ENCODE data around the gene ANO4. TPM values are rescaled to one million over a fixed set of nuclear protein-coding genes. Genes with fewer than 3 reads are reported as not detected.

Gene ANO4
- total and polyA plus RNA-seq, 9 donors = 1.8 to 13.1 (median 5.6) TPM

DNA sequence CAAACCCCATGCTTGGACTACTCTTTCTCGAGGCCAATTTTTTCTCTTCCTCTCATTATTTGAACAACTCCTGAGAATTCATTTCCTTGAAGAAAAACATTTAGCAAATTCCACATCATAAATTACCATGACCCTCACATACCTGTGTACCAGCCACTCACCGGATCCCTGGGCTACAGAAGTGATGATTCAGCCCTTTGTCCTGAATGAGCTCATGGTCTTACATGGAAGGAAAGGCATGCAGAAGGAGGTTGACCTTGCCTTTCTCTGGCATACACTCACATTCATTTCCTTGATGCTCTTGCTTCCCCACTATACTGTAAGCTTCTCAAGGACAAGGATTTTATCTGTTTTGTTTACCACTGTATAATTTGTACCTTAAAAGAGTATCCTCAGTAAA lies 224.0 kb downstream of the ANO4 start:
- TF ChIP-seq POLR2A (IDR thresholded peaks at IDR 0.05) = no peak
- no peak for TF ChIP-seq EP300 (IDR thresholded peaks at IDR 0.05)
- TF ChIP-seq, protein P1, sequence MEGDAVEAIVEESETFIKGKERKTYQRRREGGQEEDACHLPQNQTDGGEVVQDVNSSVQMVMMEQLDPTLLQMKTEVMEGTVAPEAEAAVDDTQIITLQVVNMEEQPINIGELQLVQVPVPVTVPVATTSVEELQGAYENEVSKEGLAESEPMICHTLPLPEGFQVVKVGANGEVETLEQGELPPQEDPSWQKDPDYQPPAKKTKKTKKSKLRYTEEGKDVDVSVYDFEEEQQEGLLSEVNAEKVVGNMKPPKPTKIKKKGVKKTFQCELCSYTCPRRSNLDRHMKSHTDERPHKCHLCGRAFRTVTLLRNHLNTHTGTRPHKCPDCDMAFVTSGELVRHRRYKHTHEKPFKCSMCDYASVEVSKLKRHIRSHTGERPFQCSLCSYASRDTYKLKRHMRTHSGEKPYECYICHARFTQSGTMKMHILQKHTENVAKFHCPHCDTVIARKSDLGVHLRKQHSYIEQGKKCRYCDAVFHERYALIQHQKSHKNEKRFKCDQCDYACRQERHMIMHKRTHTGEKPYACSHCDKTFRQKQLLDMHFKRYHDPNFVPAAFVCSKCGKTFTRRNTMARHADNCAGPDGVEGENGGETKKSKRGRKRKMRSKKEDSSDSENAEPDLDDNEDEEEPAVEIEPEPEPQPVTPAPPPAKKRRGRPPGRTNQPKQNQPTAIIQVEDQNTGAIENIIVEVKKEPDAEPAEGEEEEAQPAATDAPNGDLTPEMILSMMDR (IDR thresholded peaks at IDR 0.05) = no peak
- H3K27ac ChIP-seq = no peak overlapping the region
- H3K27me3 ChIP-seq = no peaks in the 10 kb centered on the region
- intact Hi-C loops (cut with DNase I) = no loop called here
- no peak for DNase-seq
- no peaks in the 10 kb centered on the region for H3K4me1 ChIP-seq (ENCODE audit: insufficient read depth)
- no peaks in the 10 kb centered on the region for H3K36me3 ChIP-seq
- no peaks in the 10 kb centered on the region for H3K9me3 ChIP-seq
- H3K4me3 ChIP-seq = no peak overlapping the region
- 31 to 41% (median 35%) methylated on average over 2 of the region's 2 CpGs for WGBS, 3 donors

DNA sequence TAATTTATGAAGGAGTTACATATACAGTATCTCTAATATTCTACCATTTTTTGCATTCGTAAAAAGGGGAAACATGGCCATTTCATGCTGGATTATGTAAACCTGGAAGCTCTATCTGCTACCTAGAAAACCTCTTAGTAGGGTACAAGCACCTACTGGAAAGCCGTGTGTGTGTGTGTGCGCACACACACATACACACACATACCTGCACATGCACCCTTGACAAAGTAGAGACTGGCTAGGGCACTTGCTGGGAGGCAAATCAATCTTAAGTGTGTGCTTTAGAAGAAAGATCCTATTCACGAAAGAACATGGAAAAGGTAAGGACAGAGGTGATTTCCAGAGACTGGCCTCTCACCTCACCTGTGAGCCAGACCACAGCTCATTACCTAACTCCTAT lies 224.6 kb downstream of the ANO4 start:
- Histone ChIP-seq H3K27me3 (no peaks in the 10 kb centered on the region), H3K9me3 (no peaks in the 10 kb centered on the region), H3K36me3 (no peaks in the 10 kb centered on the region), H3K4me3 (no peak overlapping the region), H3K4me1 (ENCODE audit: insufficient read depth) (no peaks in the 10 kb centered on the region), H3K27ac (no peak overlapping the region)
- TF ChIP-seq, protein P1 (IDR thresholded peaks at IDR 0.05) = no peak
- no peak for TF ChIP-seq POLR2A (IDR thresholded peaks at IDR 0.05)
- TF ChIP-seq EP300 (IDR thresholded peaks at IDR 0.05) = no peak
- WGBS, 3 donors = 91 to 95% (median 94%) methylated on average over 4 of the region's 4 CpGs
- intact Hi-C loops (cut with DNase I) = no loop called here
- no peak for DNase-seq

DNA sequence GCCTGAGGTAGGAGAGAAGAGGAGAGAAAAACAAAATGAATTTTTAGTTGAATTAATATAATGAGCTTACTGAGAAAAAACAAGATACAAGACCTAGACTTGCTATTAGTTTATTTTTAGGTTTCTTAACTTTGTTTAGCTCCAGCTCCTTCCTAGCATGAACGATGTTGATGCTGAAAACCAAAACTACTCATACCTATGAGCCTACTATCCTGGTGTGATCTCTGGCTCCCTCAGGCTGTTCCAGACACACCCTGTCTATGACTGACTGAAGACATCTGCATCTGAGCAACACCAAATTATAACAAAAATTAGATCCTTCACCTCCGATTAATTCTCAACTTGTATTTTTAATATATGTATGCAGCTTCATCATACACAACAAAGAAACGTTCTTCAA lies 225.1 kb downstream of the ANO4 start:
- no peaks in the 10 kb centered on the region for H3K27me3 ChIP-seq
- H3K4me3 ChIP-seq = no peak overlapping the region
- intact Hi-C loops (cut with DNase I) = no loop called here
- no peaks in the 10 kb centered on the region for H3K36me3 ChIP-seq
- DNase-seq = no peak
- no peak overlapping the region for H3K27ac ChIP-seq
- no peaks in the 10 kb centered on the region for H3K9me3 ChIP-seq
- no peaks in the 10 kb centered on the region for H3K4me1 ChIP-seq (ENCODE audit: insufficient read depth)
- WGBS, 3 donors = 76 to 88% (median 81%) methylated on average over 3 of the region's 3 CpGs
- no peak for TF ChIP-seq POLR2A (IDR thresholded peaks at IDR 0.05)
- no peak for TF ChIP-seq EP300 (IDR thresholded peaks at IDR 0.05)
- TF ChIP-seq, protein P1 (IDR thresholded peaks at IDR 0.05) = no peak

DNA sequence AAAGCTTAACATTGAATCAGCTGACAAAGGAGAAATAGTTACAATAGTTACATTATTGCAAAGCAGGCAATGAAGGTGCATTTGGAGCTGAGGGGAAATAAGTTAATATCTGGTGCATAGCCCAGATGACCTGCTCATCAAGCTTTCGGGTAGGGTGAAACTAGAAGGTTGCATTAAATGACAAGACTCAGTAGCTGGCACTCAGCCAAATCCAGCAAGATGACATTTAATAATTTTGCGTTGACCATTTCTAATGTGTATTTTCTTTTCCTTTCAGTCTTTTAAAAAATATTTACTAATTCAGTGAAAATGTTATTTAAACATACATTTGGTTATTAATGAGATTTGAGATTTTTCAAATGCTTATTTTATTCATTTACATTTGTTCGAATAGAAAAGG lies 226.9 kb downstream of the ANO4 start:
- Histone ChIP-seq H3K36me3 (no peaks in the 10 kb centered on the region), H3K9me3 (no peaks in the 10 kb centered on the region), H3K4me1 (ENCODE audit: insufficient read depth) (no peaks in the 10 kb centered on the region), H3K4me3 (no peak overlapping the region), H3K27me3 (no peaks in the 10 kb centered on the region), H3K27ac (no peak overlapping the region)
- WGBS, 3 donors = 47 to 69% (median 57%) methylated on average over 3 of the region's 3 CpGs
- TF ChIP-seq POLR2A (IDR thresholded peaks at IDR 0.05) (no peak), EP300 (IDR thresholded peaks at IDR 0.05) (no peak)
- TF ChIP-seq, protein P1 (IDR thresholded peaks at IDR 0.05) = no peak
- intact Hi-C loops (cut with DNase I) = no loop called here
- no peak for DNase-seq

Measured in ovary (tissue), 9 donors.